ENCODE data around the gene SMIM45.

SMIM45 gene

DNA sequence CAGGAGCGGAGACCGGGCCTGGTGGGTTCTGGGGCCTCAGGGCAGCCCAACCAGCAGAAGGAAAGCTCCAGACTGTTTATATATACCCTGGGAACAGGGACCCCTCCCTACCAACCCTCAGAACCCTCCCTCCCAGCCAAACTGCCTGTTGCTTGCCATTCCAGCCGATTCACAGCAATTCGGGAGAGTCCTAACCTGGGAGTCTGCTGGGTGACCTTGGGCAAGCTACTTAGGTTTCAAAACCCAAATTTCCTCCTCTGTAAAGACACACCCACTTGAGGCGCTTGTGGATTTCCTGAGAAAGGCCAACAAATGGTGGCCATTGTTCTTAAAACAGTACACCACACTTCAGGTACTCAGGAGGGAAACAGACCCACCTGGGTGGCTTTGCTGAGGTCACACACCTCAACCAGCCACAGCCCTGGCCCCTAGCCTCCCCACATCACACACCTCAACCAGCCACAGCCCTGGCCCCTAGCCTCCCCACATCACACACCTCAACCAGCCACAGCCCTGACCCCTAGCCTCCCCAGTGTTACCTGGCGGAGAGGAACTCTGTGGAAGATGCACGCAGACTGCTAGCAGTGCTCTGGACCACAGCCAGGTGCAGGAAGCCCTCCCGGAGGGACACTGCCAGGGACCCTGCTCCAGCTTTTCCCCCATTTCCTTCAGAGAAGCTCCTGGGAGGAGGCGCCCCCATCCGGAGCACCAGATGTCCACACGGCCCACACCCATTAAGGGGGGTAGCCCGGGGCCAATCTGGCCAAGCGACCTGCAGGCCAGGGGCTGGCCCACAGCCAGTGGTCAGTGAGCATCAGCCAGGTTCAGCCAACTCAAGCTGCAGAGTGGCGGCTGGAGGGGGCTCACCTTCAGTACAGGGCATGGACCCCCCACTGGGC is 43.3 kb upstream of the SMIM45 start:
- TF ChIP-seq ZFX (IDR thresholded peaks at IDR 0.05; ENCODE audit: borderline replicate concordance), result no peak
- TF ChIP-seq, protein P1, sequence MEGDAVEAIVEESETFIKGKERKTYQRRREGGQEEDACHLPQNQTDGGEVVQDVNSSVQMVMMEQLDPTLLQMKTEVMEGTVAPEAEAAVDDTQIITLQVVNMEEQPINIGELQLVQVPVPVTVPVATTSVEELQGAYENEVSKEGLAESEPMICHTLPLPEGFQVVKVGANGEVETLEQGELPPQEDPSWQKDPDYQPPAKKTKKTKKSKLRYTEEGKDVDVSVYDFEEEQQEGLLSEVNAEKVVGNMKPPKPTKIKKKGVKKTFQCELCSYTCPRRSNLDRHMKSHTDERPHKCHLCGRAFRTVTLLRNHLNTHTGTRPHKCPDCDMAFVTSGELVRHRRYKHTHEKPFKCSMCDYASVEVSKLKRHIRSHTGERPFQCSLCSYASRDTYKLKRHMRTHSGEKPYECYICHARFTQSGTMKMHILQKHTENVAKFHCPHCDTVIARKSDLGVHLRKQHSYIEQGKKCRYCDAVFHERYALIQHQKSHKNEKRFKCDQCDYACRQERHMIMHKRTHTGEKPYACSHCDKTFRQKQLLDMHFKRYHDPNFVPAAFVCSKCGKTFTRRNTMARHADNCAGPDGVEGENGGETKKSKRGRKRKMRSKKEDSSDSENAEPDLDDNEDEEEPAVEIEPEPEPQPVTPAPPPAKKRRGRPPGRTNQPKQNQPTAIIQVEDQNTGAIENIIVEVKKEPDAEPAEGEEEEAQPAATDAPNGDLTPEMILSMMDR (IDR thresholded peaks at IDR 0.05), result no peak
- peak overlapping the region; percentile 44 for H3K27ac ChIP-seq

GRCh38 chr22:41909310-41910049 is 42.5 kb upstream of the SMIM45 start:
- TF ChIP-seq, protein P1 (IDR thresholded peaks at IDR 0.05), result no peak
- no peak for TF ChIP-seq ZFX (IDR thresholded peaks at IDR 0.05; ENCODE audit: borderline replicate concordance)
- H3K27ac ChIP-seq, result no peak overlapping the region

GRCh38 chr22:41910050-41911000 is 41.6 kb upstream of the SMIM45 start:
- no peak overlapping the region for H3K27ac ChIP-seq
- TF ChIP-seq ZFX (IDR thresholded peaks at IDR 0.05; ENCODE audit: borderline replicate concordance), result no peak
- TF ChIP-seq, protein P1 (IDR thresholded peaks at IDR 0.05), result no peak

DNA sequence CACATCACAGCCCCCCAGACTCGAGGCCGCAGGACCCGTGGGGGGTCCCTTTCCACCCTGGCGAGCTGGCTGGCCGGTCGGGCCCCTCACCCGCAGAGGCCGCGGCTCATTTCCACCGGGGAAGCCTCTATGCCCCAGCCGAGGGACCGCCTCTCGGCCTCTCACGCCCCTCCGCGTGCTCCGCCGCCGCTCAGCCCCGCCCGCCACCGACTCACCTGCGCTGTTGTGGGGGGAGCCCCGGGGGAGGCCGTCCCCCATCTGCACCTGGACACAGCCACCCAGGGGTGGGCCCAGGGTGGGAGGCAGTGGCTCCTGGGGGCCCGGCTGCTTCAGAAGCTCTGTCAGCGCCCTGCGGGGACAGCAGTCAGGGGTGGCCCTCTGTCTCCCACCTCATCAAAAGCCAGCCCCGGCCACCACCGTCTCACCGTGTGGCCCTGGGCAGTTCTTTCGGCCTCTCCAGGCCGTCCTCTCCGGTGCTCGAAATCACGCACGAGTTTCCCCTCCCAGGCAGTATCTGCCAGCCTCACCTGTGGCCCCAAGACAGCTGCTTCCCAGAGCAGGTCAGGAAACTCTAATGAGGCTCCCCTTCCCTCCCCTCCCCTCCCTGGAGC is 40.8 kb upstream of the SMIM45 start:
- no peak for TF ChIP-seq ZFX (IDR thresholded peaks at IDR 0.05; ENCODE audit: borderline replicate concordance)
- TF ChIP-seq, protein P1 (IDR thresholded peaks at IDR 0.05), result no peak
- H3K27ac ChIP-seq, result no peak overlapping the region

DNA sequence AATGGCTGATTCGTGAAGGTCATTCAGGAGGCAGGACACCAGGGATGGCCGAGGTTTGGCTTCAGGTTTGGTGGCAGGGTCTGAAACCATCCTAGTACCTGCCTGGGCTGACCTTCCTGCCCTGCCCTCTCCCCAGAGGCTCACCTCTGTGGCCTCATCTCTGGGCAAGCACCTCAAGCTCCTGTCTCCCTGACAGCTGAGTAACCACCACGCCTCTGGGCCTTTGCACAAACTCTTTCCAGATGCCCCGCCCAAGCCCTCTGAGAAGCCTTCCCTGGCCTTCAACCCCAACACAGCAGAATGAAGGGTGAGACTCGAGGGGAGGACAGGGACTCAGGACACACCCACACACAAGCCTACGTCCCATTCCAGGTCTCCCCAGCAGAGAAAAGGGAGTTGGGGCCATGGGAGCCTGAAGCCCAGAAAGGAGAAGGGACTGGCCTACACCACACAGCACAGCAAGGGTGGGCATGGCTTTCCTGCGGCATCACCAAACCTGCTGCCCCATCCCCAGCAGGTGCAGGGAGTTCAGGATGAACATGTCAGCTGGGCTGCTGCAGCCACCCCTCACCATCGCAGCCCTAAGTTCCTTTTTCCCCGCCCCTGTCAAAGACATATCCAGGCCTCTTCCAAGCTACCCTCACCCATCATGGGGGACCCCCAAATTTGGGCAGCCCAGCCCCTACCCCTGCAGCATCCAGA is 39.5 kb upstream of the SMIM45 start:
- TF ChIP-seq, protein P1 (IDR thresholded peaks at IDR 0.05), result no peak
- no peak for TF ChIP-seq ZFX (IDR thresholded peaks at IDR 0.05; ENCODE audit: borderline replicate concordance)

More for the DNA sequence above, 39.5 kb upstream of the SMIM45 start:
- H3K27ac ChIP-seq, result no peak overlapping the region

All from 22Rv1 (cell line).